Omental fat pad (tissue), 4 donors: ENCODE measurements around the gene RAI1. TPM values are rescaled to one million over a fixed set of nuclear protein-coding genes. Genes with fewer than 3 reads are reported as not detected.

Experiments used
- ATAC-seq: fragments of 150-250 bp; one replicate; pipeline ENCODE4 v1.9.1; 2016; ENCODE audit warnings: mild to moderate bottlenecking, moderate library complexity; ENCODE audit not compliant: low FRiP score
- DNase-seq: peaks from one replicate; pipeline ENCODE4 v3.0.0-alpha.2; 2019; ENCODE audit warnings: low spot score
- CTCF ChIP-seq, 3 donors: fragments of 450-650 bp; IDR thresholded peaks; one replicate each; pipeline ENCODE4 v1.5.1; 2016 to 2017; ENCODE audit warnings: antibody characterized with exemption in 3 of 3, mild to moderate bottlenecking in 3 of 3, moderate library complexity in 2 of 3
- total RNA-seq, 4 donors: library from RNA; depleted of rRNA; stranded (reverse); fragments of >200 nt; gene quantifications; one replicate each; pipeline ENCODE4 v1.1.0, GENCODE V29; 2016

Gene RAI1
- total RNA-seq, 4 donors from 2014 or later, result 6.7 to 30.6 (median 8.5) TPM

GRCh38 chr17:17798573-17799255 is 117.5 kb downstream of the RAI1 start:
- no peak for ATAC-seq
- DNase-seq, result no peak
- TF ChIP-seq CTCF (IDR thresholded peaks at IDR 0.05), result no peak

GRCh38 chr17:17800504-17801021 is 119.3 kb downstream of the RAI1 start:
- no peak for TF ChIP-seq CTCF (IDR thresholded peaks at IDR 0.05)
- ATAC-seq (no peak), DNase-seq (no peak)

GRCh38 chr17:17801800-17802481 is 120.7 kb downstream of the RAI1 start:
- no peak for TF ChIP-seq CTCF (IDR thresholded peaks at IDR 0.05)
- ATAC-seq (no peak), DNase-seq (no peak)

- no peak for ATAC-seq
- no peak for TF ChIP-seq CTCF (IDR thresholded peaks at IDR 0.05)
- DNase-seq, result no peak
These were observed 122.7 kb downstream of the RAI1 start for GRCh38 chr17:17804007-17804406.

- no peak for ATAC-seq
- DNase-seq, result no peak
- no peak for TF ChIP-seq CTCF (IDR thresholded peaks at IDR 0.05)
These were observed 124.3 kb downstream of the RAI1 start for GRCh38 chr17:17805575-17805974.

- TF ChIP-seq CTCF (IDR thresholded peaks at IDR 0.05), result no peak
- ATAC-seq (no peak), DNase-seq (no peak)
These were observed 124.8 kb downstream of the RAI1 start for GRCh38 chr17:17806035-17806434.
